Fibroblast of the aortic adventitia (primary cell): Measurements from ENCODE around the gene EEA1. TPM values are rescaled to one million over a fixed set of nuclear protein-coding genes. Genes with fewer than 3 reads are reported as not detected.

Source experiments
- DNase-seq: peaks from one replicate; pipeline ENCODE4 v3.0.0-alpha.2; 2010; ENCODE audit warnings: low read depth
- H3K4me3 ChIP-seq: 2 replicates; pipeline ENCODE4 v1.5.1; 2011; ENCODE audit warnings: low read depth, mild to moderate bottlenecking, control low read depth, low read length, moderate library complexity
- CTCF ChIP-seq: IDR thresholded peaks from 2 replicates; pipeline ENCODE4 v1.5.1; 2011; ENCODE audit warnings: mild to moderate bottlenecking, low read length, control low read depth, inconsistent platforms; ENCODE audit not compliant: insufficient read depth
- total RNA-seq: library from RNA; depleted of rRNA; stranded (reverse); fragments of >200 nt; gene quantifications from 2 replicates; pipeline ENCODE4 v1.2.3, GENCODE V29; 2012; ENCODE audit warnings: low replicate concordance

Gene EEA1
- total RNA-seq, 1 donor: 42.3 TPM

GRCh38 chr12:92939116-92939515 is 10.0 kb upstream of the EEA1 start:
- TF ChIP-seq CTCF: no peak
- DNase-seq: no peak
- no peak overlapping the region for H3K4me3 ChIP-seq

GRCh38 chr12:92938638-92939037 is 9.5 kb upstream of the EEA1 start:
- H3K4me3 ChIP-seq: no peak overlapping the region
- TF ChIP-seq CTCF: no peak
- no peak for DNase-seq

GRCh38 chr12:92938018-92938417 is 8.9 kb upstream of the EEA1 start:
- TF ChIP-seq CTCF: no peak
- no peak for DNase-seq
- no peak overlapping the region for H3K4me3 ChIP-seq

GRCh38 chr12:92933606-92934005 is 4.5 kb upstream of the EEA1 start:
- TF ChIP-seq CTCF: no peak
- DNase-seq: no peak

GRCh38 chr12:92930421-92930820 is 1.3 kb upstream of the EEA1 start:
- H3K4me3 ChIP-seq: peak overlapping the region; percentile 82
- DNase-seq: peak; percentile 32
- TF ChIP-seq CTCF: no peak

More at GRCh38 chr12:92933606-92934005, 4.5 kb upstream of the EEA1 start:
- H3K4me3 ChIP-seq: no peak overlapping the region

- TF ChIP-seq CTCF: no peak
- peak overlapping the region; percentile 82 for H3K4me3 ChIP-seq
- no peak for DNase-seq
These were observed 888 bp upstream of the EEA1 start for GRCh38 chr12:92929983-92930382.

- DNase-seq: peak; percentile 23
- H3K4me3 ChIP-seq: peak overlapping the region; percentile 81
- no peak for TF ChIP-seq CTCF
These were observed 604 bp downstream of the EEA1 start for GRCh38 chr12:92928421-92928961.
